HepG2 (cell line): ENCODE measurements around the gene ZNF526. TPM values are rescaled to one million over a fixed set of nuclear protein-coding genes. Genes with fewer than 3 reads are reported as not detected.

Experiments used
- ATF7-NPFF ChIP-seq: sonication (generic); formaldehyde crosslinking; IDR thresholded peaks from 2 replicates; pipeline ENCODE4 v1.8.1; 2023; ENCODE audit warnings: mild to moderate bottlenecking, low read depth, missing genetic modification reagents, moderate library complexity
- BCL6 ChIP-seq: IDR thresholded peaks from 2 replicates; pipeline ENCODE4 v1.6.1; 2016; ENCODE audit warnings: missing genetic modification reagents, missing compliant biosample characterization
- ELK4 ChIP-seq: sonication (generic); formaldehyde crosslinking; IDR thresholded peaks from 2 replicates; pipeline ENCODE4 v1.9.0; 2021; ENCODE audit warnings: missing genetic modification reagents, borderline replicate concordance
- FOXK2 ChIP-seq: fragments of 450-650 bp; IDR thresholded peaks from 2 replicates; pipeline ENCODE4 v1.6.1; 2016
- GRHL1 ChIP-seq: sonication (generic); formaldehyde crosslinking; conservative IDR thresholded peaks from 2 replicates; pipeline ENCODE4 v1.8.0; 2022; ENCODE audit warnings: missing genetic modification reagents
- NRL ChIP-seq: sonication (generic); formaldehyde crosslinking; IDR thresholded peaks from 2 replicates; pipeline ENCODE4 v1.5.0; 2020; ENCODE audit warnings: missing genetic modification reagents, mild to moderate bottlenecking, moderate library complexity, borderline replicate concordance
- RAD21 ChIP-seq: fragments of 450-650 bp; formaldehyde crosslinking; IDR thresholded peaks from 2 replicates; pipeline ENCODE4 v1.5.0; 2020; ENCODE audit warnings: mild to moderate bottlenecking
- REST ChIP-seq, 2 experiments: IDR thresholded peaks; 2 replicates each; pipeline ENCODE4 v1.6.1; 2011 to 2012; ENCODE audit warnings: low read length in 2 of 2, borderline replicate concordance in 1 of 2, low read depth in 1 of 2, mild to moderate bottlenecking in 1 of 2, moderate library complexity in 1 of 2
- SYNCRIP ChIP-seq: fragments of 200-400 bp; formaldehyde crosslinking; IDR thresholded peaks from 2 replicates; pipeline ENCODE4 v1.6.1; 2018; ENCODE audit warnings: mild to moderate bottlenecking, low read depth, low read length; ENCODE audit not compliant: insufficient read depth
- USF2 ChIP-seq, 2 experiments: sonication (generic) in 1 of 2; formaldehyde crosslinking in 1 of 2; IDR thresholded peaks; 2 replicates each; pipeline versions ENCODE4 v1.5.1 to v1.6.1; 2011 to 2020; ENCODE audit warnings: borderline replicate concordance in 1 of 2, low read depth in 1 of 2, low read length in 1 of 2, mild to moderate bottlenecking in 1 of 2, missing genetic modification reagents in 1 of 2, moderate library complexity in 1 of 2
- ZFP1 ChIP-seq: IDR thresholded peaks from 2 replicates; pipeline ENCODE4 v1.6.1; 2016
- ZMYM4 ChIP-seq: sonication (generic); formaldehyde crosslinking; IDR thresholded peaks from 2 replicates; pipeline ENCODE4 v1.8.1; 2023; ENCODE audit warnings: mild to moderate bottlenecking, missing genetic modification reagents
- ZNF350 ChIP-seq: sonication (generic); formaldehyde crosslinking; IDR thresholded peaks from 2 replicates; pipeline ENCODE4 v1.4.0; 2020; ENCODE audit warnings: mild to moderate bottlenecking, low read depth, missing genetic modification reagents, borderline replicate concordance
- ZNF770 ChIP-seq: sonication (generic); formaldehyde crosslinking; IDR thresholded peaks from 2 replicates; pipeline ENCODE4 v1.5.0; 2020; ENCODE audit warnings: mild to moderate bottlenecking, missing genetic modification reagents
- polyA plus RNA-seq, 8 experiments: library from polyadenylated mRNA; depleted of rRNA in 3 of 8; stranded (reverse) in 7 of 8; unstranded in 1 of 8; fragments of >200 nt; fragmentation: Illumina TruSeq in 4 of 8; extraction: Trizol in 4 of 8; gene quantifications; 2 replicates each; pipeline versions ENCODE4 v1.2.1 to v1.2.3, GENCODE V29; 2011 to 2016; ENCODE audit warnings: low read depth in 4 of 8, missing spikeins in 1 of 8, mixed read lengths in 1 of 8; ENCODE audit not compliant: insufficient read depth in 1 of 8
- total RNA-seq, 5 experiments: library from RNA; depleted of rRNA; stranded (reverse); fragments of >200 nt; fragmentation: Illumina TruSeq; extraction: Trizol; gene quantifications; 2 replicates each; pipeline ENCODE4 v1.2.3, GENCODE V29; 2016; ENCODE audit warnings: low read depth in 1 of 5

ZNF526 gene
- total and polyA plus RNA-seq, 2 of the 13 experiments (the other 11 are each of a cell fraction or from before 2014, with no cell fraction given): 3.3 to 8.4 TPM

- peak; percentile 51; the same call in 1 of the 2 replicates for TF ChIP-seq USF2 (IDR thresholded peaks at IDR 0.05; ENCODE audit: low read depth, low read length)
- TF ChIP-seq USF2 (CRISPR knock-in tag; IDR thresholded peaks at IDR 0.05; ENCODE audit: borderline replicate concordance): peak; percentile 76; the same call in 1 of the 2 replicates
- peak; percentile 73; the same call in 1 of the 2 replicates for TF ChIP-seq ZNF350 (CRISPR knock-in tag)
- no peak; the same call in 1 of the 2 replicates for TF ChIP-seq BCL6 (CRISPR knock-in tag)
- TF ChIP-seq SYNCRIP: no peak
- no peak for TF ChIP-seq ELK4 (CRISPR knock-in tag)
- no peak for TF ChIP-seq REST (IDR thresholded peaks at IDR 0.05; ENCODE audit: borderline replicate concordance in 1 of 2, low read depth in 1 of 2, low read length in 2 of 2)
- TF ChIP-seq ATF7-NPFF (CRISPR knock-in tag): 0 out of 2 replicates have a peak, but pooled peaks have one; percentile 35
- 0 out of 2 replicates have a peak, but pooled peaks have one; percentile 20 for TF ChIP-seq RAD21 (CRISPR knock-in tag)
- peak; percentile 64; the same call in 1 of the 2 replicates for TF ChIP-seq NRL
- peak; percentile 88 for TF ChIP-seq FOXK2
- no peak for TF ChIP-seq ZNF770
- TF ChIP-seq GRHL1 (CRISPR knock-in tag): no peak
- peak; percentile 56; the same call in 1 of the 2 replicates for TF ChIP-seq ZMYM4 (CRISPR knock-in tag)
- no peak for TF ChIP-seq ZFP1 (CRISPR knock-in tag)
Observed at GRCh38 chr19:42268142-42268703, 48.1 kb downstream of the ZNF526 start (continued).
